ENCODE data around the gene PSMD13. TPM values are rescaled to one million over a fixed set of nuclear protein-coding genes. Genes with fewer than 3 reads are reported as not detected.

Gene PSMD13
- total and polyA plus RNA-seq, 2 of the 13 experiments (the other 11 are each of a cell fraction or from before 2014, with no cell fraction given) = 83.0 to 117 TPM

DNA sequence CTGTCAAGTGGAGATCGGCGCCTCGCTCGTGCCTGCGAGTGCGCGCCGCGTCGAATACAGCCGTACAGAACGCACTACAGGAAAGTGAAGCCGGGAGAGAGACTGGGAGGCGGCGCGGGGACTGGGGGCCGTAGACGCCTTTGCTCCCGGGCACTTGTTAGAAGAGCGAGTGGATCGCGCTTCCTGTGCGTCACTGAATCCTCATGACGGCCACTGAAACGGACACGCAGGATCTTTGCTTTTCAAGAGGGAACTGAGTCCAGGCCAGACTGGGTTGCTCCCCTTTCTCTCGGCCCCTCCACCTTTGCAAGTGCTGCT, 29.0 kb upstream of the PSMD13 start (continued):
- TF ChIP-seq, protein P1, sequence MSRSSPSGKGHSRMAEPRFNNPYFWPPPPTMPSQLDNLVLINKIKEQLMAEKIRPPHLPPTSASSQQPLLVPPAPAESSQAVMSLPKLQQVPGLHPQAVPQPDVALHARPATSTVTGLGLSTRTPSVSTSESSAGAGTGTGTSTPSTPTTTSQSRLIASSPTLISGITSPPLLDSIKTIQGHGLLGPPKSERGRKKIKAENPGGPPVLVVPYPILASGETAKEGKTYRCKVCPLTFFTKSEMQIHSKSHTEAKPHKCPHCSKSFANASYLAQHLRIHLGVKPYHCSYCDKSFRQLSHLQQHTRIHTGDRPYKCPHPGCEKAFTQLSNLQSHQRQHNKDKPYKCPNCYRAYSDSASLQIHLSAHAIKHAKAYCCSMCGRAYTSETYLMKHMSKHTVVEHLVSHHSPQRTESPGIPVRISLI (CRISPR knock-in tag; IDR thresholded peaks at IDR 0.05; ENCODE audit: borderline replicate concordance) = no peak
- TF ChIP-seq ZBTB42 (CRISPR knock-in tag; IDR thresholded peaks at IDR 0.05) (peak; percentile 70; the same call in 1 of the 2 replicates), ZNF263 (CRISPR knock-in tag; IDR thresholded peaks at IDR 0.05) (no peak), NCOA2 (CRISPR knock-in tag; IDR thresholded peaks at IDR 0.05) (0 out of 2 replicates have a peak, but pooled peaks have one; percentile 1), NFE2L1 (CRISPR knock-in tag; IDR thresholded peaks at IDR 0.05; ENCODE audit: borderline replicate concordance) (peak; percentile 15; the same call in 1 of the 2 replicates), ZNF776 (CRISPR knock-in tag; IDR thresholded peaks at IDR 0.05) (no peak), JDP2 (CRISPR knock-in tag; IDR thresholded peaks at IDR 0.05; ENCODE audit: borderline replicate concordance) (no peak), GLI4 (CRISPR knock-in tag; IDR thresholded peaks at IDR 0.05; ENCODE audit: borderline replicate concordance) (no peak), ZNF251 (CRISPR knock-in tag; IDR thresholded peaks at IDR 0.05) (no peak)
- TF ChIP-seq, protein P2, sequence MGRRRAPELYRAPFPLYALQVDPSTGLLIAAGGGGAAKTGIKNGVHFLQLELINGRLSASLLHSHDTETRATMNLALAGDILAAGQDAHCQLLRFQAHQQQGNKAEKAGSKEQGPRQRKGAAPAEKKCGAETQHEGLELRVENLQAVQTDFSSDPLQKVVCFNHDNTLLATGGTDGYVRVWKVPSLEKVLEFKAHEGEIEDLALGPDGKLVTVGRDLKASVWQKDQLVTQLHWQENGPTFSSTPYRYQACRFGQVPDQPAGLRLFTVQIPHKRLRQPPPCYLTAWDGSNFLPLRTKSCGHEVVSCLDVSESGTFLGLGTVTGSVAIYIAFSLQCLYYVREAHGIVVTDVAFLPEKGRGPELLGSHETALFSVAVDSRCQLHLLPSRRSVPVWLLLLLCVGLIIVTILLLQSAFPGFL (CRISPR knock-in tag; IDR thresholded peaks at IDR 0.05) = no peak
- TF ChIP-seq, protein P3, sequence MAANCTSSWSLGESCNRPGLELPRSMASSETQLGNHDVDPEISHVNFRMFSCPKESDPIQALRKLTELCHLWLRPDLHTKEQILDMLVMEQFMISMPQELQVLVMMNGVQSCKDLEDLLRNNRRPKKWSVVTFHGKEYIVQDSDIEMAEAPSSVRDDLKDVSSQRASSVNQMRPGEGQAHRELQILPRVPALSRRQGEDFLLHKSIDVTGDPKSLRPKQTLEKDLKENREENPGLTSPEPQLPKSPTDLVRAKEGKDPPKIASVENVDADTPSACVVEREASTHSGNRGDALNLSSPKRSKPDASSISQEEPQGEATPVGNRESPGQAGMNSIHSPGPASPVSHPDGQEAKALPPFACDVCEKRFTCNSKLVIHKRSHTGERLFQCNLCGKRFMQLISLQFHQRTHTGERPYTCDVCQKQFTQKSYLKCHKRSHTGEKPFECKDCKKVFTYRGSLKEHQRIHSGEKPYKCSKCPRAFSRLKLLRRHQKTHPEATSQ (CRISPR knock-in tag; IDR thresholded peaks at IDR 0.05; ENCODE audit: borderline replicate concordance) = 0 out of 2 replicates have a peak, but pooled peaks have one; percentile 19
- TF ChIP-seq, protein P4, sequence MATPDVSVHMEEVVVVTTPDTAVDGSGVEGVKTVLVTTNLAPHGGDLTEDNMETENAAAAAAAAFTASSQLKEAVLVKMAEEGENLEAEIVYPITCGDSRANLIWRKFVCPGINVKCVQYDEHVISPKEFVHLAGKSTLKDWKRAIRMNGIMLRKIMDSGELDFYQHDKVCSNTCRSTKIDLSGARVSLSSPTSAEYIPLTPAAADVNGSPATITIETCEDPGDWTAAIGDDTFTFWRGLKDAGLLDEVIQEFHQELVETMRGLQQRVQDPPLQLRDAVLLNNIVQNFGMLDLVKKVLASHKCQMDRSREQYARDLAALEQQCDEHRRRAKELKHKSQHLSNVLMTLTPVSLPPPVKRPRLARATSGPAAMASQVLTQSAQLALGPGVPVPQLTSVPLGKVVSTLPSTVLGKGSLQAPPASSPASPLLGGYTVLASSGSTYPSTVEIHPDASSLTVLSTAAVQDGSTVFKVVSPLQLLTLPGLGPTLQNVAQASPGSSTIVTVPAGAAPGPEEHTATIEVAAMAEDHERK (CRISPR knock-in tag; IDR thresholded peaks at IDR 0.05; ENCODE audit: low read depth) = no peak

Measured in HepG2 (cell line).